Fibroblast of lung (primary cell): ENCODE data around the gene TMEM120B. TPM values are rescaled to one million over a fixed set of nuclear protein-coding genes. Genes with fewer than 3 reads are reported as not detected.
"Not testable (repeated sequence)": the region's sequence is repeated elsewhere in the genome, so short reads cannot be mapped to it uniquely, and the experiment has no call there.

Experiments used
- DNase-seq, 2 donors: peaks; one replicate each; pipeline versions ENCODE4 v3.0.0 to v3.0.0-alpha.2; 2010; ENCODE audit warnings: low read depth in 2 of 2
- H2AFZ ChIP-seq: 2 replicates; pipeline ENCODE4 v1.5.1; 2012; ENCODE audit warnings: low read length, control low read depth, inconsistent platforms
- H3K27ac ChIP-seq: 2 replicates; pipeline ENCODE4 v1.5.1; 2011; ENCODE audit warnings: low read length, control low read depth; ENCODE audit not compliant: insufficient read depth
- H3K27me3 ChIP-seq: 2 replicates; pipeline ENCODE4 v1.5.1; 2011; ENCODE audit warnings: mild to moderate bottlenecking, low read length; ENCODE audit not compliant: control insufficient read depth, insufficient read depth
- H3K36me3 ChIP-seq: 2 replicates; pipeline ENCODE4 v1.5.1; 2011; ENCODE audit warnings: low read length; ENCODE audit not compliant: control insufficient read depth, insufficient read depth
- H3K4me1 ChIP-seq: 2 replicates; pipeline ENCODE4 v1.5.1; 2011; ENCODE audit warnings: low read length; ENCODE audit not compliant: control insufficient read depth, insufficient read depth; ENCODE audit errors: extremely low read depth
- H3K4me2 ChIP-seq: 2 replicates; pipeline ENCODE4 v1.5.1; 2011; ENCODE audit warnings: low read length, control low read depth; ENCODE audit not compliant: insufficient read depth; ENCODE audit errors: extremely low read depth
- H3K4me3 ChIP-seq, 4 experiments: fragments of 200-600 bp in 1 of 4; sonication (generic) in 1 of 4; replicated peaks in 1 of 4; 2 replicates each; pipeline ENCODE4 v1.5.1; 2011 to 2016; ENCODE audit warnings: low read length in 4 of 4, low read depth in 3 of 4, mild to moderate bottlenecking in 3 of 4, control low read depth in 2 of 4, inconsistent platforms in 1 of 4, mixed read lengths in 1 of 4; ENCODE audit not compliant: insufficient read depth in 1 of 4; ENCODE audit errors: control extremely low read depth in 1 of 4
- H3K79me2 ChIP-seq: 2 replicates; pipeline ENCODE4 v1.5.1; 2012; ENCODE audit warnings: mild to moderate bottlenecking, low read length, inconsistent platforms; ENCODE audit not compliant: control insufficient read depth, insufficient read depth
- H3K9ac ChIP-seq: 2 replicates; pipeline ENCODE4 v1.5.1; 2011; ENCODE audit warnings: mild to moderate bottlenecking, low read length, control low read depth; ENCODE audit not compliant: insufficient read depth
- H3K9me3 ChIP-seq: 2 replicates; pipeline ENCODE4 v1.5.1; 2012; ENCODE audit warnings: low read depth, low read length; ENCODE audit not compliant: control insufficient read depth, insufficient read depth
- H4K20me1 ChIP-seq: 2 replicates; pipeline ENCODE4 v1.5.1; 2011; ENCODE audit warnings: low read length; ENCODE audit not compliant: control insufficient read depth, insufficient read depth; ENCODE audit errors: extremely low read depth
- CTCF ChIP-seq, 2 donors: IDR thresholded peaks in 1 of 2; conservative IDR thresholded peaks in 1 of 2; 1 replicate in 1 of 2; 2 replicates in 1 of 2; pipeline ENCODE4 v1.5.1; 2011 to 2012; ENCODE audit warnings: low read length in 2 of 2, control low read depth in 1 of 2, inconsistent platforms in 1 of 2, low read depth in 1 of 2, mild to moderate bottlenecking in 1 of 2
- EZH2 ChIP-seq: IDR thresholded peaks from 2 replicates; pipeline ENCODE4 v1.5.1; 2012; ENCODE audit warnings: low read length, control low read depth, mild to moderate bottlenecking; ENCODE audit errors: missing control alignments
- polyA plus RNA-seq, 2 donors: library from polyadenylated mRNA; depleted of rRNA in 1 of 2; stranded (reverse) in 1 of 2; unstranded in 1 of 2; fragments of >200 nt; gene quantifications; 2 replicates each; pipeline ENCODE4 v1.2.1, GENCODE V29; 2011 to 2012; ENCODE audit warnings: missing spikeins in 1 of 2
- total RNA-seq: library from RNA; depleted of rRNA; stranded (reverse); fragments of >200 nt; gene quantifications from 2 replicates; pipeline ENCODE4 v1.2.1, GENCODE V29; 2014

TMEM120B gene
- total and polyA plus RNA-seq, 2 donors (not counting 1 experiment from before 2014, with no cell fraction given), result 8.6 TPM

- peak overlapping the region; percentile 90 for H3K9ac ChIP-seq
- no peak overlapping the region for H2AFZ ChIP-seq
- no peaks in the 10 kb centered on the region for H4K20me1 ChIP-seq
- H3K9me3 ChIP-seq, result no peaks in the 10 kb centered on the region
- TF ChIP-seq EZH2 (no peak), CTCF (conservative IDR thresholded peaks at IDR 0.05 in 1 of 2, IDR thresholded peaks at IDR 0.05 in 1 of 2; ENCODE audit: low read depth in 1 of 2, low read length in 2 of 2) (no peak)
- H3K27me3 ChIP-seq, result no peaks in the 10 kb centered on the region
- H3K36me3 ChIP-seq, result no peaks in the 10 kb centered on the region
- peak overlapping the region; percentile 23 for H3K27ac ChIP-seq
- no peak for DNase-seq
- peaks cover 8% of the 10 kb centered on the region for H3K79me2 ChIP-seq
- H3K4me3 ChIP-seq, result peak overlapping the region; percentile 66 to 95 (median 76)
- peak overlapping the region; percentile 67 for H3K4me2 ChIP-seq
- peaks cover 10% of the 10 kb centered on the region for H3K4me1 ChIP-seq
These were observed 1.2 kb downstream of the TMEM120B start for GRCh38 chr12:121713793-121714192.

- H3K4me3 ChIP-seq, H3K36me3 ChIP-seq, H3K4me2 ChIP-seq, H2AFZ ChIP-seq, H3K9ac ChIP-seq, H3K27me3 ChIP-seq, H4K20me1 ChIP-seq, DNase-seq, H3K9me3 ChIP-seq, H3K27ac ChIP-seq: not testable (repeated sequence)
- Histone ChIP-seq H3K79me2 (peaks cover 12% of the 10 kb centered on the region), H3K4me1 (peaks cover 13% of the 10 kb centered on the region)
These were observed 2.5 kb downstream of the TMEM120B start for GRCh38 chr12:121715055-121715454.

- no peak for DNase-seq
- Histone ChIP-seq H4K20me1 (no peaks in the 10 kb centered on the region), H3K27ac (no peak overlapping the region), H3K36me3 (no peaks in the 10 kb centered on the region), H3K9me3 (no peaks in the 10 kb centered on the region), H3K79me2 (peaks cover 15% of the 10 kb centered on the region), H3K9ac (no peak overlapping the region), H3K4me3 (no peak overlapping the region), H3K4me1 (peaks cover 17% of the 10 kb centered on the region), H3K4me2 (no peak overlapping the region), H2AFZ (no peak overlapping the region), H3K27me3 (no peaks in the 10 kb centered on the region)
- no peak for TF ChIP-seq CTCF (conservative IDR thresholded peaks at IDR 0.05 in 1 of 2, IDR thresholded peaks at IDR 0.05 in 1 of 2; ENCODE audit: low read depth in 1 of 2, low read length in 2 of 2)
- no peak for TF ChIP-seq EZH2
These were observed 3.4 kb downstream of the TMEM120B start for GRCh38 chr12:121715862-121716435.
